Ecto neural progenitor cell (in vitro differentiated cells): ENCODE data around the gene GNPTAB.

Experiments
- DNase-seq: peaks from one replicate; pipeline ENCODE4 v3.0.0-alpha.2; 2018; ENCODE audit warnings: low spot score

Gene GNPTAB

GRCh38 chr12:101804409-101804808, 26.4 kb downstream of the GNPTAB start:
- DNase-seq = no peak

- no peak for DNase-seq
Observed at GRCh38 chr12:101803978-101804377, 26.8 kb downstream of the GNPTAB start.

GRCh38 chr12:101802486-101802885, 28.3 kb downstream of the GNPTAB start:
- no peak for DNase-seq

GRCh38 chr12:101799774-101800173, 31.0 kb downstream of the GNPTAB start:
- DNase-seq = no peak

- DNase-seq = no peak
Observed at GRCh38 chr12:101795786-101796185, 35.0 kb downstream of the GNPTAB start.

DNA sequence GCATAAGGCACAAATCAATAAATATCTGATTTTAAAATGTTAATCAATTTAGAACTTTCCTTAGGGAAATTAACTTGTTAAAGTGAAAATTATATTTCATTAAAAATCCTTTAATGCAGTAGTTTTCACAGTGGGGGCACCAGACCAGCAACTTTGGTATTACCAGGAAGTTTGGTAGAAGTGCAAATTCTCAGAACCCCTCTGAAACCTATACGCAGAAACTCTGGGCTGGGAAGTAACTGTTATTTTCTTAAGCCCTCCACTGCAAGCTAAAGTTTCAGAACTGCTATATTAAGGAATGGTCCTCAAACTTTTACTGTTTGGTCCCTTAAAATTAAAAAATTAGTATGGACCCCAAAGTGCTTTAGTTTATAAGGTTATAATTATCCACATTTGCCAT, 35.7 kb downstream of the GNPTAB start:
- no peak for DNase-seq

- no peak for DNase-seq
Observed at GRCh38 chr12:101794574-101794973, 36.2 kb downstream of the GNPTAB start.

DNA sequence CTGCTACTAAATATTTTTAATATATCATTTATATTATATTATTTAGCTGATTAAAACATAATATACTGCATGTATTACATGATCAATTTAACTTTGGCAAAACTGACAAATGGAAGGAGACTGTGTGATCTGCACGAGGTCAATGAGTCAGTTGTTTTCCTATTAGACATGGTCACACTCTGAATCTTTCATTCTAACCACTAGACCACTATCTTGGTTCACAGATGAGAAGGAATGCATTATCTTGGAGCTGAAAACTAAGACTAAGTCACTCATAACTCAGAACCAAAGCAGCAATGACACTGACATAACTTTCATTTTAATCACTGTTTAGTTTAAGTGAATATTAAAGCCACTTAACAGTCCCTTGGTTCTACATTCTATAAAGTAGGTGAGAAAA, 37.4 kb downstream of the GNPTAB start:
- DNase-seq = no peak

DNA sequence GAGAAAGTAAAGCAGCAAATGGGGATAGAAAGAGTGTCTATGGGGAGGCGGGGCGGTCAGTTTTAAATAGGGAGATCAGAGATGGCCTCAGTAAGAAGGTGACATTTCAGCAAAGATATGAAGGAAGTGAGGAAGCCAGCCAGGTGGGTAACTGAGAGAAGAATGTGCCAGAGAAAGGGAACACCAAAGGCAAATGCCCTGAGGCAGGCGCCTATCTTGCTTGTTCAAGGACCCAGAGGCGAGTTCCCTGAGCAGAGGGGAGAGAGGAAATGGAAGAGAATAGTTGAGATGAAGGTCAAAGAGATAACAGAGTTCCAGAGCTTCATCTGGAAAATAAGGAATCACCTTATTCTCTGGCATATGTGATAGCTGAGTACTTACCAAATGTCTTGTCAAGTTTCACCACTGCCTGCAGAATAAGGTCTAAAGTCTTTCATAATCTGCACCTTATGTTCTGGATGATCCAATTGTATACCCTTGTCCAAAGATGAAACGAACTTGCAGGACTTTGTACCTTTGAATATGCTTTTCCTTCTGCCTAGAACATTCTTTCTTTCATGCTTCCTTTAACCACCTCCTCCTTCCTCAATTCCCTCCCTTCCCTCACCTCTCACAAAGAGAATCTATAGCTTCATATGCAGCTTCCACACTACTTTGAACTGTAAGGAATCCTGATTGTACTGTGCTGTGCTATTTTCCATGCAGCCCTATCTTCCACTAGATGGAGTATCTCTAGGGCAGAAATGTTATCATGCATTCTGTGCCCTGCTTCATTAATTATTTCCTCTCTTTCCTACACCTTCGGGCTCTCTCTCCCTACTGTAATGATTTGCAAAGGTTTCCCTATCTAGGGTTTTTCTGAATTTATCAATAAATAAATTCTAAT, 38.5 kb downstream of the GNPTAB start:
- DNase-seq = no peak

GRCh38 chr12:101789171-101789570, 41.6 kb downstream of the GNPTAB start:
- DNase-seq = no peak

DNA sequence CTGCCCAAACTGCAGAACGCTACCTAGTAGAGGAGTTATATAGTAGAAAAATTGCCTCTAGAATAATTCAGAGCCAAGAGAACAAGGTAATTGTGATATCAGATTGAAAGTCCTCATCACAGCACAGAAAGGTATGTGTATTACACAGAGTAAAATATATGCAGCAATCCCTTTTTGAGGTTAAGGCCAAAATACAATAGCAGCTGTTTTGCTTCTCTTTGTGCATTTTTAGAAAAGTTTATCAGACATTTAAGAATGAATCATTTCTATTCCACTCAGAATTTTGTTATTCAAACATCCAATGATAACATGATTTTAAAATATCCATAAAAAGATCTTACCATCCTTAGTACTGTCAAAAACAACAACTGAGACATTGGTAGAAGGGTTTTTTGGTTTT, 45.1 kb downstream of the GNPTAB start:
- no peak for DNase-seq

GRCh38 chr12:101784376-101784775, 46.4 kb downstream of the GNPTAB start:
- DNase-seq = no peak

GRCh38 chr12:101783838-101784237, 46.9 kb downstream of the GNPTAB start:
- no peak for DNase-seq

DNA sequence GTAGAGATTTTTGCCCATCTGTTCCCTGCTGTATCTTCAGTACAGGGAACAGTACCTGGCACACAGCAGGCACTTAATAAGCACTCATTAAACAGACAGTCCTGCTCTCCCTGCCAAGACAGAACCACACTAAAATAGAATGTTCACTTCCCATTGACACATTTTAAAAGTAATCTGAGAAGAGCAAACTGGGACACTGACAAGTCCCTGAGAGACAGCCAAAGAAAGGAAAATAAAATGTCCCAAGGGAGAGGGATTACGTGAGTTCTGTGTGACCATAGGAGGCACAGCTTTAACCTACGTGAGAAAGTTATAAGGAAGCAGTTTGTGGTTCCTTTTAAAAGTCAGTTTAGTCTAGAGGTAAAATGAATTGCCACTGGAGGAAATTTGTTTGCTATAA, 47.6 kb downstream of the GNPTAB start:
- DNase-seq = no peak

DNA sequence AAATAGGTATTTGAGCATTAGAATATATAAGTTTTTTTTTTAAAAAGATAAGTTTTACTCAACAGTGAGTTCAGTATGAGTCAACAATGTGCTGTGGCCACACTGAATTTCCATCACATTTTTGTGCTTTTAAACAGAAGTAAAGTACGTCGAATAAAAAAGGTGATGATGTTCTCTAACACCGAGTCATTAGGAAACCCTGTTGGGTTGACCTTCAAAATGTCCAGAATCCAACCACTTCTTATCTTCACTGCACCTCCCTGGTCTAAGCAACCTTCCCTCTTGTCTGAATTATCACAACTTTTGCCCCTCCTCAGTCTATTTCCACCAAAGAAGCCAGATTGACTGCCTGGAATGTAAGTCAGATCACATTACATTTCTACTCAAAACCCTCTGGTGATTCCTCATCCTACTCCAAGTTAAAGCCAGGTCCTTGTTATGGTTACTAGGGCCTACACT, 48.5 kb downstream of the GNPTAB start:
- no peak for DNase-seq

- DNase-seq = no peak
Observed at GRCh38 chr12:101781834-101782233, 48.9 kb downstream of the GNPTAB start.

GRCh38 chr12:101780599-101780998, 50.2 kb downstream of the GNPTAB start:
- no peak for DNase-seq

DNA sequence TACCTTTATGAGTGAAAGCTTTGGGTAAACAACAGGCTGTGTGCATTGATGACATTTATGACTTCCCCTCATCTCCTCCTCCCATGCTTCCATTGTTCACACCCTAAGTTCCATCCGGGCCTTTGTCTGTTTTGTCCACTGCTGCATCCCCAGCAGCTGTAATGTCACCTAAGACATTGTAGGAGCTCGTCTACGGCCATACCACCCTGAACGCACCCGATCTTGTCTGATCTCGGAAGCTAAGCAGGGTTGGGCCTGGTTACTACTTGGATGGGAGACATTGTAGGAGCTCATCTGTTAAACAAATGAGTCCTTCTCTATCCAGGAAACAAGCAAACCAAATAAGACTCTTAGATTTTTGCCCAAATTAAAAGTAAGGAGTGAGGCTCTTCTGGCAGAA, 51.1 kb downstream of the GNPTAB start:
- no peak for DNase-seq

- DNase-seq = no peak
Observed at GRCh38 chr12:101779200-101779599, 51.6 kb downstream of the GNPTAB start.

DNA sequence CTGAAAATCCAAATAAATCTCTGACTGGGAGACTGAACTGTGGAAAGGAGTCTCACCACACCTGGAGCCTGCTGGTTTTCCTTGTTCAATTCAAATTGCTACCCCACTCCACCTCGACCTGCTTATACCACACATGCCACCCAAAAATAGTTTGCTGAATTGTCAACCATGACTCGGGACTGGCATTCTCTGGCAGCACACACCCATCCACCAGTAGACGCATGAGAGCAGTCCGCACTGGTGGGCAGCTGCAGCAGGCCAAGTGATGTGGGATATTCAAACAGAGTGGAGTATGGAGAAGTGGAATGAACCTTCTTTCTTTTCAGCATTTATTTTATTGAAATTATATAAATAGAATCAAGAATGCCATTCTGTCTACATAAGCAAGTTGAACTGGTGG, 52.8 kb downstream of the GNPTAB start:
- DNase-seq = no peak

DNA sequence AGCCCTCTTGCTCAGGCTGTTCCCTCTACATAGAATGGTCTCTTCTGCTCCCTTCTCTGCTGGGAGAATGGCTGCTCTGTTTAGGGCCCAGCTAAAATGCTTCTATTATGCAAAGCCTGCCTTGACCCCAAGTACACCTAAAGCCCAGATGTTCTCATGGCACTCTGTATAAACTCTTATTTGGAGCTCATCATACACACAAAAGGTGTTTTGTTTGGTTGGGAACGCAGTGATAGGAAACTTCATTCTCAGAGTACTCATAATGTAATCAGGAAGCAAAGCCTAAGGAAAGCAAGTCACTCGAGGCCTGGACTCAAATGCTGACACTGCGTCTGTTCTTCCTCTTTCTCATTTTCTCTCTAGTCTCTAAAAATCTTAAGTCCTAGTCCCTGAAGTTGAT, 53.3 kb downstream of the GNPTAB start:
- DNase-seq = no peak

DNA sequence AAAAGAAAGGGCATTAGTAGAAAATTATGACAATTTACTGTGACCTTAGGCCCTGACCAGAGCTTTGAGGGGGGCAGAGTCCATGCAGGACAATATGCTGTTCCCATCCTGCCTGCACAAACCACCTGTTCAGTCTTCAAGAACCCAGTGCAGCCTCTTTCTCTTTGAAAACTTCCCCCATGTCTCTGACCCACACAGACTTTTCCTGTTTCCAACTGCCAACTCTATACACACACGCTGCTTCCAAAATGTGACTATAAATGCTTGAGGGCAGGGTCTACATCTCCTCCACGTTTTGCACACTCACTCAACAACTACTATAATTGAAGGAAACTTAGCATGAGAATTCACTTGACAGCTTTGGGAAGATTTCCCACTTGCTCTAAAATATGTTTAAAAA, 54.9 kb downstream of the GNPTAB start:
- no peak for DNase-seq

- peak; percentile 60 for DNase-seq
Observed at GRCh38 chr12:101773650-101774162, 57.1 kb downstream of the GNPTAB start.
